K562 (cell line): ENCODE data around the gene KLF2. TPM values are rescaled to one million over a fixed set of nuclear protein-coding genes. Genes with fewer than 3 reads are reported as not detected.

Experiments
- ATAC-seq: fragments of 200-7000 bp; cut with Tn5 transposase; 3 replicates; pipeline ENCODE4 v1.9.1; 2020; ENCODE audit warnings: moderate library complexity
- BruUV-seq: library from RNA; stranded (reverse); fragments of 400-500 nt; replicated peaks from 2 replicates; lab custom pipeline; 2021; lab: Mats Ljungman, UMichigan
- CTCF ChIA-PET: fragments of 300-600 bp; formaldehyde crosslinking; extraction: SDS; loops from one replicate; lab custom pipeline; 2021; ENCODE audit warnings: low intra/inter-chr PET ratio; lab: Yijun Ruan, JAX
- POLR2A ChIA-PET: fragments of 300-600, 350-650 bp; sonication (Branson Sonifier 250); formaldehyde crosslinking; extraction: SDS; loops from one replicate; lab custom pipeline; 2021; ENCODE audit warnings: antibody characterized with exemption, inconsistent platforms; lab: Yijun Ruan, JAX
- DNase-seq, 4 experiments: peaks; one replicate each; pipeline versions ENCODE4 v3.0.0 to v3.0.0-alpha.2; 2011 to 2018; ENCODE audit warnings: low spot score in 3 of 4, mixed read lengths in 3 of 4; ENCODE audit errors: extremely low read depth in 1 of 4
- FAIRE-seq: peaks from 2 replicates; lab custom pipeline; 2011; peaks lifted over from hg19 to GRCh38; lab: Jason Lieb, UNC
- H2AFZ ChIP-seq: 2 replicates; pipeline ENCODE4 v1.6.0; 2011; ENCODE audit warnings: low read depth, low read length, control low read depth, inconsistent platforms
- H3K27ac ChIP-seq: fragments of 200-600 bp; 3 replicates; pipeline ENCODE4 v1.8.0; 2011; ENCODE audit warnings: low read depth, mild to moderate bottlenecking, control low read depth, inconsistent platforms, low read length, moderate library complexity, mixed read lengths; ENCODE audit errors: extremely low read depth
- H3K27me3 ChIP-seq, 2 experiments: fragments of 300-600 bp in 1 of 2; 2 replicates in 1 of 2; 3 replicates in 1 of 2; pipeline versions ENCODE4 v1.6.0 to v1.8.0; 2011; ENCODE audit warnings: inconsistent platforms in 2 of 2, low read length in 2 of 2, mild to moderate bottlenecking in 1 of 2, mixed read lengths in 1 of 2, moderate library complexity in 1 of 2; ENCODE audit not compliant: control insufficient read depth in 2 of 2, insufficient read depth in 2 of 2
- H3K36me3 ChIP-seq: fragments of 300-600 bp; 3 replicates; pipeline ENCODE4 v1.8.0; 2011; ENCODE audit warnings: mild to moderate bottlenecking, low read length, inconsistent platforms; ENCODE audit not compliant: control insufficient read depth, insufficient read depth
- H3K4me1 ChIP-seq, 2 experiments: fragments of 200-600 bp in 1 of 2; replicated peaks in 1 of 2; 2 replicates in 1 of 2; 3 replicates in 1 of 2; pipeline versions ENCODE4 v1.5.1 to v1.8.0; 2011; ENCODE audit warnings: inconsistent platforms in 2 of 2, low read length in 2 of 2, mild to moderate bottlenecking in 1 of 2, mixed read lengths in 1 of 2, moderate library complexity in 1 of 2; ENCODE audit not compliant: control insufficient read depth in 2 of 2, insufficient read depth in 2 of 2
- H3K4me2 ChIP-seq: 2 replicates; pipeline ENCODE4 v1.6.1; 2011; ENCODE audit warnings: low read length, control low read depth, inconsistent platforms, mixed read lengths; ENCODE audit not compliant: insufficient read depth
- H3K4me3 ChIP-seq: fragments of 200-600 bp; sonication (generic), shearing (Covaris generic); 2 replicates; pipeline ENCODE4 v1.5.1; 2016; ENCODE audit warnings: control low read depth, inconsistent platforms
- H3K79me2 ChIP-seq: fragments of 200-600 bp; 3 replicates; pipeline ENCODE4 v1.8.0; 2011; ENCODE audit warnings: low read length, inconsistent platforms; ENCODE audit not compliant: control insufficient read depth, insufficient read depth
- H3K9ac ChIP-seq, 2 experiments: 2 replicates each; pipeline versions ENCODE4 v1.6.0 to v1.6.1; 2011; ENCODE audit warnings: low read depth in 2 of 2, low read length in 2 of 2, control low read depth in 1 of 2, inconsistent platforms in 1 of 2, mild to moderate bottlenecking in 1 of 2, mixed read lengths in 1 of 2; ENCODE audit not compliant: insufficient read depth in 1 of 2
- H3K9me1 ChIP-seq: one replicate; pipeline ENCODE4 v1.6.0; 2011; ENCODE audit warnings: inconsistent platforms, mild to moderate bottlenecking, low read length, moderate library complexity; ENCODE audit not compliant: control insufficient read depth, insufficient read depth
- H3K9me3 ChIP-seq: replicated peaks from 2 replicates; pipeline ENCODE4 v1.5.1; 2011; ENCODE audit warnings: low read depth, low read length, inconsistent platforms; ENCODE audit not compliant: control insufficient read depth, insufficient read depth
- H4K20me1 ChIP-seq: replicated peaks from 2 replicates; pipeline ENCODE4 v1.6.1; 2011; ENCODE audit warnings: low read length, inconsistent platforms, mixed read lengths; ENCODE audit not compliant: control insufficient read depth, insufficient read depth
- CBFA2T2 ChIP-seq: fragments of 450-650 bp; conservative IDR thresholded peaks from 2 replicates; pipeline ENCODE4 v1.6.1; 2017; ENCODE audit warnings: mild to moderate bottlenecking
- DPF2 ChIP-seq: fragments of 450-650 bp; IDR thresholded peaks from 2 replicates; pipeline ENCODE4 v1.6.1; 2016
- GABPA ChIP-seq: fragments of 200-800 bp; sonication (Bioruptor generic); conservative IDR thresholded peaks from 2 replicates; pipeline ENCODE4 v1.6.1; 2016; ENCODE audit warnings: low read depth, missing genetic modification characterization, missing compliant biosample characterization
- POLR2AphosphoS2 ChIP-seq: IDR thresholded peaks from 2 replicates; pipeline ENCODE4 v1.6.1; 2012; ENCODE audit warnings: low read length, improper control_type of control experiment
- SIRT6 ChIP-seq: IDR thresholded peaks from one replicate; pipeline ENCODE4 v1.6.1; 2012; ENCODE audit warnings: low read depth, mild to moderate bottlenecking, control low read depth, inconsistent platforms, low read length, moderate library complexity
- SRSF7 ChIP-seq: fragments of 200-400 bp; formaldehyde crosslinking; optimal IDR thresholded peaks from 2 replicates; pipeline ENCODE3; 2017; ENCODE audit warnings: mild to moderate bottlenecking, low read depth, low read length
- TRIM24 ChIP-seq, 2 experiments: fragments of 450-650 bp; IDR thresholded peaks; 2 replicates each; pipeline ENCODE4 v1.6.1; 2016
- ZNF24 ChIP-seq: fragments of 450-650 bp; IDR thresholded peaks from 2 replicates; pipeline ENCODE4 v1.6.1; 2016
- ZNF507 ChIP-seq: conservative IDR thresholded peaks from 2 replicates; pipeline ENCODE4 v1.6.1; 2017; ENCODE audit warnings: missing genetic modification characterization, missing compliant biosample characterization
- ZNF695 ChIP-seq: fragments of 450-650 bp; formaldehyde crosslinking; IDR thresholded peaks from 2 replicates; pipeline ENCODE4 v1.4.0; 2020; ENCODE audit warnings: mild to moderate bottlenecking, moderate library complexity
- ZNF77 ChIP-seq: fragments of 250-450 bp; sonication (Bioruptor Pico); IDR thresholded peaks from 2 replicates; pipeline ENCODE4 v1.5.0; 2020
- ZNF780A ChIP-seq: fragments of 250-450 bp; sonication (Bioruptor Pico); IDR thresholded peaks from 2 replicates; pipeline ENCODE4 v1.5.0; 2021; ENCODE audit warnings: mild to moderate bottlenecking
- WGBS: fragments of 100-300 bp; shearing (Covaris generic); methylation state at CpG from one replicate; pipeline ENCODE4 v1.1.6; 2016; ENCODE audit warnings: low coverage, mixed read lengths; ENCODE audit not compliant: insufficient coverage; ENCODE audit errors: missing lambda C conversion rate; 5-methylcytosine and 5-hydroxymethylcytosine counted together
- in situ Hi-C: fragments of 300-500 bp; cut with MboI; formaldehyde crosslinking; loops from 4 replicates; pipeline ENCODE4 v1.15.0; 2018; ENCODE audit warnings: inconsistent platforms, mixed read lengths
- intact Hi-C: fragments of 100-400 bp; cut with micrococcal nuclease; formaldehyde crosslinking; loops from 2 replicates; pipeline ENCODE4 v1.14.2; 2022
- polyA plus RNA-seq, 8 experiments: library from polyadenylated mRNA; depleted of rRNA in 4 of 8; stranded (reverse) in 5 of 8; unstranded in 3 of 8; fragments of >200 nt; fragmentation: Nextera tagmentation in 2 of 8; fragmentation: Illumina TruSeq in 1 of 8; extraction: Ambion mirVana in 2 of 8; extraction: Trizol in 1 of 8; gene quantifications; 2 replicates each; pipeline versions ENCODE4 v1.2.1 to v1.2.3, GENCODE V29; 2011 to 2014; ENCODE audit warnings: inconsistent platforms in 1 of 8, missing spikeins in 1 of 8
- total RNA-seq, 7 experiments: library from RNA; depleted of rRNA in 6 of 7; stranded (reverse); fragments of >200 nt in 6 of 7; fragmentation: Illumina TruSeq in 2 of 7; extraction: Trizol in 2 of 7; gene quantifications; 2 replicates each; pipeline versions ENCODE4 v1.2.1 to v1.2.3, GENCODE V29; 2011 to 2021; ENCODE audit warnings: low replicate concordance in 1 of 7
- TF ChIP-seq, protein P1 (sequence below): fragments of 250-450 bp; sonication (Bioruptor Pico); IDR thresholded peaks from 2 replicates; pipeline ENCODE4 v1.4.0; 2020
- TF ChIP-seq, protein P2 (sequence below): fragments of 450-650 bp; IDR thresholded peaks from 2 replicates; pipeline ENCODE4 v1.6.1; 2016
- TF ChIP-seq, protein P3 (sequence below): fragments of 450-650 bp; formaldehyde crosslinking; IDR thresholded peaks from 2 replicates; pipeline ENCODE4 v1.4.0; 2022; ENCODE audit warnings: missing genetic modification characterization
- TF ChIP-seq, protein P4 (sequence below): sonication (generic); formaldehyde crosslinking; IDR thresholded peaks from 2 replicates; pipeline ENCODE4 v1.9.0; 2022; ENCODE audit warnings: mild to moderate bottlenecking, missing genetic modification reagents
- TF ChIP-seq, protein P5 (sequence below): IDR thresholded peaks from 2 replicates; pipeline ENCODE4 v1.6.1; 2016; ENCODE audit warnings: missing genetic modification characterization, missing compliant biosample characterization

KLF2 gene
- total and polyA plus RNA-seq, 9 of the 15 experiments (the other 6 are each of a cell fraction or from before 2014, with no cell fraction given), result 0.07 to 0.71 TPM; not detected in 7

DNA sequence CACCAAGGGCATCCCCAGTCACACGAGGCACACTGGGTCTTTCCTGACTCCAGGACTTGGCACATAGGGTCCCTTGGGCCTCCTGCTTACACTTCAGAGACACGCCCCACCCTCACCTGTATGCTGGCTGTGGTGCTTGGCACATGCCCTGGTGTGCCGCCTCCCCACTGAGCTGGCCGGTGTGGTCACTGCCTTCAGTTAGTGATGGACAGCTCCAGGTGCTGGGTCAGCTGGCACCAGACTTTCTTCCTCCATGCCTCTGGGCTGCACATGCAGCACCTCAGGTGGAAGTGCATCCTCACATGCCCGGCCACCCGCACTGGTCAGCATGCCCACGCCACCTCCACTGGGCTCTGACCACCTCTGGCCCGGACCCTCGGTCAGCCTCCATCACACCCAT lies 52.9 kb downstream of the KLF2 start:
- POLR2A ChIA-PET, result no interaction called here
- peaks cover 12 to 29% of the 10 kb centered on the region in 2 experiments for H3K4me1 ChIP-seq

More for the DNA sequence above, 52.9 kb downstream of the KLF2 start:
- no TSS peak for BruUV-seq
- peaks cover 7% of the 10 kb centered on the region for H4K20me1 ChIP-seq
- H3K4me2 ChIP-seq, result no peak overlapping the region
- FAIRE-seq, result no peak
- H3K27ac ChIP-seq, result no peak overlapping the region
- intact Hi-C loops, result no loop called here
- WGBS, result 90% methylated on average over 9 of the region's 9 CpGs
- H3K79me2 ChIP-seq, result no peaks in the 10 kb centered on the region
- H3K9ac ChIP-seq, result 0 out of 4 replicates have a peak overlapping the region, but pooled peaks of 1 of the 2 experiments have one; percentile 33
- H3K9me3 ChIP-seq, result no peaks in the 10 kb centered on the region
- no peak overlapping the region for H3K4me3 ChIP-seq
- no peaks in the 10 kb centered on the region for H3K9me1 ChIP-seq
- H3K27me3 ChIP-seq, result no peaks in the 10 kb centered on the region
- no peak overlapping the region for H2AFZ ChIP-seq
- DNase-seq, result no peak
- peaks cover 42% of the 10 kb centered on the region; the same call in 2 of the 3 replicates for H3K36me3 ChIP-seq
- no peak for ATAC-seq
- CTCF ChIA-PET, result interaction anchor here (0.5 kb wide), 1 partner anchor 149 kb away, joined by 3 read pairs; no protein-coding TSS in a partner anchor
- TF ChIP-seq, protein P1, sequence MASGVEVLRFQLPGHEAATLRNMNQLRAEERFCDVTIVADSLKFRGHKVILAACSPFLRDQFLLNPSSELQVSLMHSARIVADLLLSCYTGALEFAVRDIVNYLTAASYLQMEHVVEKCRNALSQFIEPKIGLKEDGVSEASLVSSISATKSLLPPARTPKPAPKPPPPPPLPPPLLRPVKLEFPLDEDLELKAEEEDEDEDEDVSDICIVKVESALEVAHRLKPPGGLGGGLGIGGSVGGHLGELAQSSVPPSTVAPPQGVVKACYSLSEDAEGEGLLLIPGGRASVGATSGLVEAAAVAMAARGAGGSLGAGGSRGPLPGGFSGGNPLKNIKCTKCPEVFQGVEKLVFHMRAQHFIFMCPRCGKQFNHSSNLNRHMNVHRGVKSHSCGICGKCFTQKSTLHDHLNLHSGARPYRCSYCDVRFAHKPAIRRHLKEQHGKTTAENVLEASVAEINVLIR (CRISPR knock-in tag), result no peak
- TF ChIP-seq TRIM24 (IDR thresholded peaks at IDR 0.05) (no peak), POLR2AphosphoS2 (no peak), SIRT6 (no peak), ZNF780A (CRISPR knock-in tag) (no peak), DPF2 (no peak), ZNF24 (no peak), ZNF507 (tag) (no peak), SRSF7 (no peak), ZNF695 (CRISPR knock-in tag) (no peak), ZNF77 (no peak), GABPA (tag) (no peak), CBFA2T2 (no peak)
- TF ChIP-seq, protein P2, sequence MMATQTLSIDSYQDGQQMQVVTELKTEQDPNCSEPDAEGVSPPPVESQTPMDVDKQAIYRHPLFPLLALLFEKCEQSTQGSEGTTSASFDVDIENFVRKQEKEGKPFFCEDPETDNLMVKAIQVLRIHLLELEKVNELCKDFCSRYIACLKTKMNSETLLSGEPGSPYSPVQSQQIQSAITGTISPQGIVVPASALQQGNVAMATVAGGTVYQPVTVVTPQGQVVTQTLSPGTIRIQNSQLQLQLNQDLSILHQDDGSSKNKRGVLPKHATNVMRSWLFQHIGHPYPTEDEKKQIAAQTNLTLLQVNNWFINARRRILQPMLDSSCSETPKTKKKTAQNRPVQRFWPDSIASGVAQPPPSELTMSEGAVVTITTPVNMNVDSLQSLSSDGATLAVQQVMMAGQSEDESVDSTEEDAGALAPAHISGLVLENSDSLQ, result no peak
- TF ChIP-seq, protein P3, sequence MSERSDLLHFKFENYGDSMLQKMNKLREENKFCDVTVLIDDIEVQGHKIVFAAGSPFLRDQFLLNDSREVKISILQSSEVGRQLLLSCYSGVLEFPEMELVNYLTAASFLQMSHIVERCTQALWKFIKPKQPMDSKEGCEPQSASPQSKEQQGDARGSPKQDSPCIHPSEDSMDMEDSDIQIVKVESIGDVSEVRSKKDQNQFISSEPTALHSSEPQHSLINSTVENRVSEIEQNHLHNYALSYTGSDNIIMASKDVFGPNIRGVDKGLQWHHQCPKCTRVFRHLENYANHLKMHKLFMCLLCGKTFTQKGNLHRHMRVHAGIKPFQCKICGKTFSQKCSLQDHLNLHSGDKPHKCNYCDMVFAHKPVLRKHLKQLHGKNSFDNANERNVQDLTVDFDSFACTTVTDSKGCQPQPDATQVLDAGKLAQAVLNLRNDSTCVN (CRISPR knock-in tag), result no peak
- TF ChIP-seq, protein P4, sequence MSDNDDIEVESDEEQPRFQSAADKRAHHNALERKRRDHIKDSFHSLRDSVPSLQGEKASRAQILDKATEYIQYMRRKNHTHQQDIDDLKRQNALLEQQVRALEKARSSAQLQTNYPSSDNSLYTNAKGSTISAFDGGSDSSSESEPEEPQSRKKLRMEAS (CRISPR knock-in tag), result no peak
- TF ChIP-seq, protein P5, sequence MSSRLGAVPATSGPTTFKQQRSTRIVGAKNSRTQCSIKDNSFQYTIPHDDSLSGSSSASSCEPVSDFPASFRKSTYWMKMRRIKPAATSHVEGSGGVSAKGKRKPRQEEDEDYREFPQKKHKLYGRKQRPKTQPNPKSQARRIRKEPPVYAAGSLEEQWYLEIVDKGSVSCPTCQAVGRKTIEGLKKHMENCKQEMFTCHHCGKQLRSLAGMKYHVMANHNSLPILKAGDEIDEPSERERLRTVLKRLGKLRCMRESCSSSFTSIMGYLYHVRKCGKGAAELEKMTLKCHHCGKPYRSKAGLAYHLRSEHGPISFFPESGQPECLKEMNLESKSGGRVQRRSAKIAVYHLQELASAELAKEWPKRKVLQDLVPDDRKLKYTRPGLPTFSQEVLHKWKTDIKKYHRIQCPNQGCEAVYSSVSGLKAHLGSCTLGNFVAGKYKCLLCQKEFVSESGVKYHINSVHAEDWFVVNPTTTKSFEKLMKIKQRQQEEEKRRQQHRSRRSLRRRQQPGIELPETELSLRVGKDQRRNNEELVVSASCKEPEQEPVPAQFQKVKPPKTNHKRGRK (tag), result no peak
- in situ Hi-C loops, result loop anchor here (25.0 kb wide), 1 partner anchor 765 kb away; the partner anchor contains the start of gene CYP4F8
